GM12865 (cell line): ENCODE measurements around the gene TAAR1.

Source experiments
- DNase-seq: peaks from one replicate; pipeline ENCODE4 v3.0.0; 2010; ENCODE audit warnings: low read depth
- H3K4me3 ChIP-seq: 2 replicates; pipeline ENCODE4 v1.5.1; 2011; ENCODE audit warnings: mild to moderate bottlenecking, low read depth, low read length, control low read depth
- TF ChIP-seq, protein P1 (sequence below): IDR thresholded peaks from 2 replicates; pipeline ENCODE4 v1.5.1; 2011; ENCODE audit warnings: low read length, control low read depth, low read depth, inconsistent platforms; ENCODE audit not compliant: insufficient read depth; ENCODE audit errors: missing control alignments

TAAR1 gene

DNA sequence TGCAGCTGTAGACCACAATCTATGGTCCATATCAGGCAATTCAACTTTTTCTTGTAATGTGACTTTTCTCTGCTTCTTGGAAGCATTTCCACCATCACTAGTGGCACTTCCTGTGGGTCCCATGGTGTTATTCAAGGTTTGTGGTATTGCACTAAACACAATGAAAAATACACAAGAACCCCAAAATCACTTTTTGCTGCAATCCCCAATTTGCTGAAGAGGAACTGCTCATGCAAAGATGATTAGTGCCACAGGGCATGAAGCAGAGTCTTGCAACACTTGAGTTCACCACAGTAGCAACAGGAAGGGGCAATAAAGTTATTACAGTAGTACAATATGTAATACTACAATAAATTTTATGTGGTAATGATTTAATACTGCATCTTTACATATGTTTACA is 16.8 kb upstream of the TAAR1 start:
- DNase-seq: no peak
- TF ChIP-seq, protein P1, sequence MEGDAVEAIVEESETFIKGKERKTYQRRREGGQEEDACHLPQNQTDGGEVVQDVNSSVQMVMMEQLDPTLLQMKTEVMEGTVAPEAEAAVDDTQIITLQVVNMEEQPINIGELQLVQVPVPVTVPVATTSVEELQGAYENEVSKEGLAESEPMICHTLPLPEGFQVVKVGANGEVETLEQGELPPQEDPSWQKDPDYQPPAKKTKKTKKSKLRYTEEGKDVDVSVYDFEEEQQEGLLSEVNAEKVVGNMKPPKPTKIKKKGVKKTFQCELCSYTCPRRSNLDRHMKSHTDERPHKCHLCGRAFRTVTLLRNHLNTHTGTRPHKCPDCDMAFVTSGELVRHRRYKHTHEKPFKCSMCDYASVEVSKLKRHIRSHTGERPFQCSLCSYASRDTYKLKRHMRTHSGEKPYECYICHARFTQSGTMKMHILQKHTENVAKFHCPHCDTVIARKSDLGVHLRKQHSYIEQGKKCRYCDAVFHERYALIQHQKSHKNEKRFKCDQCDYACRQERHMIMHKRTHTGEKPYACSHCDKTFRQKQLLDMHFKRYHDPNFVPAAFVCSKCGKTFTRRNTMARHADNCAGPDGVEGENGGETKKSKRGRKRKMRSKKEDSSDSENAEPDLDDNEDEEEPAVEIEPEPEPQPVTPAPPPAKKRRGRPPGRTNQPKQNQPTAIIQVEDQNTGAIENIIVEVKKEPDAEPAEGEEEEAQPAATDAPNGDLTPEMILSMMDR: no peak
- no peak overlapping the region for H3K4me3 ChIP-seq

DNA sequence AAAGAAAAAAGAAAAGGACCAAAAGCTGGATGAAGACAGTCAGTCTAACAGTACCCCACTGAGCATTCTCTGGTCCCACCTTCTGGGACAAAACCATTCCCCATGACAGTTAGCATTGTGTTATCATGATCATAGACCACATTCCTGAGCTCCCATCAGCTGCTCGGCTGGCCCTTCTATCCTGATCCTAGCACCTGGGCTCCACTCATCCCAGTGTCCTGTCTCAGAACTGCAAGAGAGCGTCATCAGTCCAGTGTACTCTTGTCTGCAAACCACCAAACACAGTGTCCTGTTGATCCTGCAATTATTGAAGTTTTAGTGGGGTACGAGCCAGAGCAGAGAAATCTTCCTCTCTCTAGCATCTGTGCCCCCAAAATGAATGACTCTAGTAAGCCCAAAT is 16.0 kb upstream of the TAAR1 start:
- H3K4me3 ChIP-seq: no peak overlapping the region
- no peak for DNase-seq
- TF ChIP-seq, protein P1: no peak

DNA sequence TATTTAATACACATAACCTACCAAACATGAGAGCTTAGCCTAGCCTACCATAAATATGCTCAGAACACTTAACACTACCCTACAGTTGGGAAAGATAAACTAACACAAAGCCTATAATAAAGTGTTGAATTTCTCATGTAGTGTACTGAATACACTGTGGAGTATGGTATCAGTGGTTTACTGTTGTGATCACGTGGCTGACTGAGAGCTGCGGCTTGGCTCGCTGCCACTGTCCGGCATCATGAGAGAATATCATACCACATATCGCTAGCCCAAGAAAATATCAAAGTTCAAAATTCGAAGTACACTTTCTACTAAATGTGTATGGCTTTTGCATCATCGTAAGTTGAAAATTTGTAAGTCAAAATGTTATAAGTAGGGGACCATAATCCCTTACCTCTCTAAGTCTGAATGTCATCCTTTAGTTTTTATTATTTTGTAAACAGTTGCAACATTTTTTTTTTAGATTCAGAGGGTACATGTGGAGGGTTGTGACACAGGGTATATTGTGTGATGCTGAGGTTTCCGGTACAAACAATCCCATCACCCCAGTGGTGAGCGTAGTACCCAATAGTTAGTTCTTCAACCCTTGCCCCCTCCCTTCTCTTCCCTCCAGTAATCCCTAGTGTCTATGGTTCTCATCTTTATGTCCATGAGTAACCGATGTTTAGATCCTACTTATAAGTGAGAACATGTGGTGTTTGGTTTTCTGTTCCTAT is 14.6 kb upstream of the TAAR1 start:
- H3K4me3 ChIP-seq: no peak overlapping the region
- DNase-seq: no peak
- TF ChIP-seq, protein P1: no peak

DNA sequence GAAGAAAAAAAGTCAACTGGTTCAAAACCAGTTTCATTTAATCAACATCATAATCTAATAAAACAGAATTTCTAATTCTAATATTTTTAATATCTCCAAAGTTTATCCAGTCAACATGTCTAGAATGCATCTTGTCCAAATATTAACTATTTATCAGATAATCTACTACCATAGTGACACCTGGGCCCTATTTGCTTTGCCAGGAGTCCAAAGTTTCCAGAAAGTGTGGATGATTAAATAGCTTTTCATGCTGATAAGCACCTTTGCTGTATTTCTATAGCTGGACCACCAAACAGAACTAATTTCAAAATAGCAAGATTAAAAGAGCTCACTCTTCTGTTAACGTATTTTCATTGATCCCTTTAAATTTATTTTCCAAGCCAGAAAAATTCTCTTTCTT is 12.3 kb upstream of the TAAR1 start:
- TF ChIP-seq, protein P1: no peak
- no peak for DNase-seq
- no peak overlapping the region for H3K4me3 ChIP-seq

DNA sequence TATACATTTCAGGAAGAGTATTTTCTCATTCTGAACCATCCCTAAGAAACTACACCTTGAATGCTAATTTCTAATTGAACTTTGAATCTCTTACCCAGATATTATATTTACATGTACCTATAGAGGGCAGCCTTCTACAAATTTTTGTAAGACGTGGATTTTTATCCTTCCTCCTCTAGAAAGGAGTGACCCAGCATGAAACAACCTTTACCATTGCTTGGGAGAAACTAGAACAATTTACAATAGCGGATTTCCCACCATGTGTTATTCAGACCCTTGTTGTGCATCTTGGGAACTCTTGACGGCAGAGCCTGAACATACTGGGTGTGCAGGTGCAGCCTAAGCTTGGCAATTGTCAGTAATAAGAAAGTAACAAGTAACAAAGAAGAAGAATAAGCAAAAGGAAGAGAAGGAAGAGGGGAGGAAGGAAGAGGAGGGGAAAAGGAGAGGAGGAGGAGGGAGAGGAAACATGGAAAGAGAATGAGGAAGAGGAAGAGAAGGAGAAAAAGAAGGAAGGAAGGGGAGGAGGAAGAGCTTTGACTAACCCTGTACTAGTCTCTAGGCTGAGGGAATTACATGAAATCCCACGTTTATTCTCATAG is 10.8 kb upstream of the TAAR1 start:
- TF ChIP-seq, protein P1: peak; percentile 32
- H3K4me3 ChIP-seq: no peak overlapping the region
- peak; percentile 38 for DNase-seq

DNA sequence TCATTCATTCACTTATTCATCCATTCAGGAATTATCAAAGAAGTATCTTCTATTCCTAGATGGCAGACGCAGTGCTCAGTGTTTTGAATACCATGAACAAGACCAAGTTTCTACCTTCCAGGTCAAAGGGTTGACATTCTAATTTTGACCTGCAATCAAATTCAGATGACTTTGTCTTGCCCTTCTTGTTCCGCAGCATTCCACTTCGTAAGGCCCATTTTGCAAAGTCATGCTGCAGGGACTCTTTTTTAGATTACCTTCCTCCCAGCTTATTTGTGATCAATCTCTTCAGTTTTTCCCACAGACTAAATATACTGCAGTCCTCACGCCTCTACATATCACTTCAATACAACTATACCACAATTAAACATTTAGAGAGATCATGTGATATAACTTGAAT is 7.1 kb upstream of the TAAR1 start:
- TF ChIP-seq, protein P1: no peak
- DNase-seq: no peak
- H3K4me3 ChIP-seq: no peak overlapping the region
